PC-9 (cell line): ENCODE data around the gene ZNF283. TPM values are rescaled to one million over a fixed set of nuclear protein-coding genes. Genes with fewer than 3 reads are reported as not detected.

Experiments
- BruUV-seq: library from RNA; stranded (reverse); fragments of 400-500 nt; replicated peaks from 2 replicates; lab custom pipeline; 2021; lab: Mats Ljungman, UMichigan
- CTCF ChIA-PET: fragments of 300-600 bp; sonication (Branson Sonifier 250); formaldehyde crosslinking; loops from one replicate; lab custom pipeline; 2022; ENCODE audit warnings: antibody characterized with exemption; lab: Charles Lee
- POLR2A ChIA-PET: fragments of 300-600 bp; sonication (Branson Sonifier 250); formaldehyde crosslinking; loops from one replicate; lab custom pipeline; 2022; ENCODE audit warnings: antibody characterized with exemption; ENCODE audit not compliant: unreplicated experiment; lab: Charles Lee
- DNase-seq, 2 experiments: peaks; one replicate each; pipeline versions ENCODE4 v3.0.0 to v3.0.0-alpha.2; 2015 to 2022; ENCODE audit warnings: mixed read lengths in 1 of 2
- H2AFZ ChIP-seq: fragments of 200-600 bp; sonication (generic); 2 replicates; pipeline ENCODE4 v1.8.1; 2017; ENCODE audit warnings: antibody characterized with exemption
- H3F3A ChIP-seq: fragments of 200-600 bp; sonication (generic); 2 replicates; pipeline ENCODE4 v1.8.1; 2017; ENCODE audit warnings: antibody characterized with exemption, mild to moderate bottlenecking, low read depth; ENCODE audit not compliant: insufficient read depth
- H3K27ac ChIP-seq: fragments of 200-600 bp; sonication (generic); 2 replicates; pipeline ENCODE4 v1.6.1; 2016; ENCODE audit warnings: mixed run types
- H3K27me3 ChIP-seq: fragments of 200-600 bp; sonication (generic); 2 replicates; pipeline ENCODE4 v1.6.1; 2016; ENCODE audit warnings: low read depth, mixed run types; ENCODE audit not compliant: insufficient read depth
- H3K36me3 ChIP-seq: fragments of 200-600 bp; sonication (generic); 2 replicates; pipeline ENCODE4 v1.6.1; 2016; ENCODE audit warnings: low read depth, mixed run types
- H3K4me1 ChIP-seq: fragments of 200-600 bp; sonication (generic); replicated peaks from 2 replicates; pipeline ENCODE4 v1.6.1; 2016; ENCODE audit warnings: mixed run types; ENCODE audit not compliant: insufficient read depth
- H3K4me2 ChIP-seq: fragments of 200-600 bp; sonication (generic); 2 replicates; pipeline ENCODE4 v1.6.1; 2017; ENCODE audit warnings: mixed run types
- H3K4me3 ChIP-seq: fragments of 200-600 bp; sonication (generic); 2 replicates; pipeline ENCODE4 v1.6.1; 2016; ENCODE audit warnings: mixed run types
- H3K79me2 ChIP-seq: fragments of 200-600 bp; sonication (generic); 2 replicates; pipeline ENCODE4 v1.6.1; 2017; ENCODE audit warnings: low read depth, mixed run types
- H3K9me2 ChIP-seq: fragments of 200-600 bp; sonication (generic); 2 replicates; pipeline ENCODE4 v1.8.1; 2017; ENCODE audit warnings: mild to moderate bottlenecking; ENCODE audit not compliant: insufficient read depth
- H3K9me3 ChIP-seq: fragments of 200-600 bp; sonication (generic); 2 replicates; pipeline ENCODE4 v1.8.1; 2016; ENCODE audit warnings: low read depth; ENCODE audit not compliant: insufficient read depth
- H4K20me1 ChIP-seq: fragments of 200-600 bp; sonication (generic); 2 replicates; pipeline ENCODE4 v1.8.1; 2017; ENCODE audit not compliant: insufficient read depth
- CTCF ChIP-seq: fragments of 200-600 bp; sonication (generic); conservative IDR thresholded peaks from 2 replicates; pipeline ENCODE4 v1.6.1; 2017; ENCODE audit warnings: mixed run types, antibody characterized with exemption, mild to moderate bottlenecking, moderate library complexity
- EZH2 ChIP-seq: fragments of 200-600 bp; sonication (generic); IDR thresholded peaks from 2 replicates; pipeline ENCODE4 v1.8.0; 2017; ENCODE audit warnings: antibody characterized with exemption, low read depth
- intact Hi-C: fragments of 100-400 bp; cut with micrococcal nuclease; formaldehyde crosslinking; loops from one replicate; pipeline ENCODE4 v1.10.0; 2022; ENCODE audit not compliant: unreplicated experiment
- total RNA-seq: library from RNA; stranded (reverse); gene quantifications from 2 replicates; pipeline ENCODE4 v1.2.3, GENCODE V29; 2021

The ZNF283 gene
- total RNA-seq, 1 experiment from 2014 or later, result 14.8 TPM

GRCh38 chr19:43779147-43779819 lies 47.8 kb upstream of the ZNF283 start:
- H4K20me1 ChIP-seq, result no peaks in the 10 kb centered on the region
- H3K4me2 ChIP-seq, result peak overlapping the region; percentile 83
- peak overlapping the region; percentile 88 for H3K27ac ChIP-seq
- H3K9me3 ChIP-seq, result no peaks in the 10 kb centered on the region
- H3K27me3 ChIP-seq, result no peaks in the 10 kb centered on the region
- TF ChIP-seq EZH2, result no peak
- TF ChIP-seq CTCF, result no peak
- BruUV-seq, result no TSS peak
- H3K79me2 ChIP-seq, result peaks cover 71% of the 10 kb centered on the region
- H3K9me2 ChIP-seq, result no peaks in the 10 kb centered on the region
- peaks cover 58% of the 10 kb centered on the region for H3K4me1 ChIP-seq
- H3F3A ChIP-seq, result peaks cover 64% of the 10 kb centered on the region
- peak overlapping the region; percentile 62 for H3K4me3 ChIP-seq
- POLR2A ChIA-PET, result interaction anchor here (0.6 to 1.1 kb wide), 3 partner anchors 11 to 22 kb away, joined by 3 to 8 read pairs (median 5); no protein-coding TSS in a partner anchor
- H2AFZ ChIP-seq, result no peak overlapping the region; the same call in 1 of the 2 replicates
- CTCF ChIA-PET, result interaction anchor here (0.5 to 1.0 kb wide), 3 partner anchors 12 to 122 kb away, joined by 3 to 8 read pairs (median 3); no protein-coding TSS in a partner anchor
- peak; percentile 74 to 80 for DNase-seq
- H3K36me3 ChIP-seq, result peaks cover 11% of the 10 kb centered on the region
- intact Hi-C loops, result loop anchor here (1.0 kb wide), 1 partner anchor 25 kb away; the partner anchor contains the start of gene SMG9

DNA sequence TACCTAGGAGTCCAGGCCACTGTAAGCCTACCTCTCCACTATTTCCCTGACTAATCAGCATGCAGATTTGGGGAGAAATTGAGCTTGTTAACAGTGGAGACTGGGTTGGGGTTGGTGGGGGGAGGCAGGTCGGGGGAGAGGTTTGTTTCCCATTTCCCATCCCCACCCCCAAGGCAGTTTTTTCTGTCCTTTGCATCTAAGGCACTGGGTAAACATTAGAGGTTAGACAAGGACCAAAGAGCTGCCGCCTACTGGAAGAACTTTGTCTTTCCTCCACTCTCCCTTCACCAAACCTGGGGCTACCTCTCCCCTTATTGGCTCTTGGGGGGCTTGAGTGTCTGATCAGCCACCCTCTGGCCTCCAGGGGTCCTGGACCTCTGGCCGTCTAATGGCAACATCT lies 47.3 kb upstream of the ZNF283 start:
- TF ChIP-seq CTCF (peak; percentile 53; the same call in 1 of the 2 replicates), EZH2 (no peak)
- Histone ChIP-seq H3K9me3 (no peaks in the 10 kb centered on the region), H2AFZ (no peak overlapping the region), H3K9me2 (no peaks in the 10 kb centered on the region), H3K27ac (peak overlapping the region; percentile 88), H4K20me1 (no peaks in the 10 kb centered on the region), H3K4me3 (peak overlapping the region; percentile 62), H3K36me3 (peaks cover 9% of the 10 kb centered on the region), H3K4me1 (peaks cover 62% of the 10 kb centered on the region), H3K4me2 (peak overlapping the region; percentile 83), H3F3A (peaks cover 67% of the 10 kb centered on the region), H3K27me3 (no peaks in the 10 kb centered on the region), H3K79me2 (peaks cover 66% of the 10 kb centered on the region)
- BruUV-seq, result TSS peak; percentile 53
- DNase-seq, result peak; percentile 39 to 48
- intact Hi-C loops, result loop anchor here (1.0 to 10.0 kb wide), 2 partner anchors 26 to 335 kb away; partner anchors contain the start of gene SMG9
- ChIA-PET POLR2A (interaction anchor here (0.6 kb wide), 2 partner anchors 11 to 20 kb away, joined by 3 to 8 read pairs; no protein-coding TSS in a partner anchor), CTCF (interaction anchor here (0.8 kb wide), 1 partner anchor 111 kb away, joined by 8 read pairs; no protein-coding TSS in a partner anchor)

DNA sequence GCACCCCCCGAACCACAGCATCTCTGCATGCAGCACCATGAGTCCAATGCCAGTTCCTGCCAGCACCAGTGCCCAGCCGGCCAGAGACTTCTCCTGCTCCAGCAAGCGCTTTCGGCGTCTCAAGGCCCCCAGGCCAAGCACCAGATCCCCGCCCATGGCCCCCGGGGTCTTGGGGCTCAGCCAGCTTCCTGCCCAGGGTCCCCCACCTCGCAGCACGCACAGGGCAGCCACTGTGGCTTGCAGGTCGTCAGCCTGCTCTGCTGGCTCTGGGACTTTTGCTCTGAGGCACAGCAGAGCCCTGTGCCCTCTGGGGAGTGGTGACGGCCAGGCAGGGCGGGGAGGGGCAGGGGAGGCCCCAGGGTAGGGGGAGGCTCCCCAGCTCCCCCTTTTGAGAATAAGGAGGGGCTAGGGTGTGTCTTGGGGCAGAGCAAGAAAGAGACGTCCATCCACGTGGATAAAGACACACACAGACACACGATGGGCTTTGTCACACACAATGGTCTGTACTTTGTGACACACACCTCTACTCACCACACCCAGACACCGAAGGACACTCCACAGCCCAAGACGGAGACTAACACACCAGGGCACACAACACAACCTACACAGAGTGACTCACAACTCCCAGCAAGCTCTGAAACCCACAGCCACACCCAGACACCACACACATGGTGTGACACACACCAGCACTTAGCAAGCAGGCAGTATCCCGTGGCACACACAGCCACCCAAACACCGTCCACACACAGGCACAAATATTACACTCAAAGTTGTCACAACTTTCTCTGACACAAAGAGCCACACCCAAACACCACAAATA lies 46.2 kb upstream of the ZNF283 start, which contains the start of gene KCNN4:
KCNN4 (minus strand) TSS at position 268 of the 820 bp plus-strand sequence; CDS start at position 156, 112 bp downstream.
- Histone ChIP-seq H3K36me3 (no peaks in the 10 kb centered on the region), H3K4me3 (peak within 1 kb of the TSS; percentile 62), H3K27me3 (no peaks in the 10 kb centered on the region), H3K79me2 (peaks cover 56% of the 10 kb centered on the region), H2AFZ (no peak within 1 kb of the TSS), H3K9me2 (no peaks in the 10 kb centered on the region), H4K20me1 (no peaks in the 10 kb centered on the region), H3K27ac (peak within 1 kb of the TSS; percentile 88), H3K4me2 (peak within 1 kb of the TSS; percentile 83), H3K9me3 (no peaks in the 10 kb centered on the region), H3K4me1 (peaks cover 71% of the 10 kb centered on the region), H3F3A (peaks cover 77% of the 10 kb centered on the region)
- POLR2A ChIA-PET, result interaction anchor here (0.5 to 0.6 kb wide), 3 partner anchors 11 to 829 kb away, joined by 3 to 8 read pairs (median 7); no protein-coding TSS in a partner anchor
- CTCF ChIA-PET, result interaction anchor here (0.5 to 0.7 kb wide), 4 partner anchors 27 to 1706 kb away, joined by 3 to 6 read pairs (median 4); partner anchors contain the start of gene SMG9
- TF ChIP-seq CTCF, result no peak
- no peak for TF ChIP-seq EZH2
- BruUV-seq, result no TSS peak
- intact Hi-C loops, result loop anchor here (10.0 kb wide), 1 partner anchor 336 kb away; no protein-coding TSS in a partner anchor
- DNase-seq, result peak; percentile 80
